Measurements from ENCODE around the gene MYO7B. TPM values are rescaled to one million over a fixed set of nuclear protein-coding genes. Genes with fewer than 3 reads are reported as not detected.

MYO7B gene
- total RNA-seq, 1 experiment from 2014 or later, result 28.0 TPM

GRCh38 chr2:127588241-127588640 lies 52.8 kb downstream of the MYO7B start:
- Histone ChIP-seq H3K4me2 (ENCODE audit: low read length) (no peak overlapping the region), H3K9me2 (replicated peaks; ENCODE audit: low read length) (no peaks in the 10 kb centered on the region), H3F3A (ENCODE audit: low read length, unreplicated experiment) (no peaks in the 10 kb centered on the region), H3K27ac (ENCODE audit: low read length) (no peak overlapping the region), H3K4me3 (ENCODE audit: low read length) (no peak overlapping the region), H3K9me3 (ENCODE audit: low read length) (no peaks in the 10 kb centered on the region), H3K36me3 (ENCODE audit: low read depth, low read length) (no peaks in the 10 kb centered on the region), H4K20me1 (ENCODE audit: low read length) (no peaks in the 10 kb centered on the region), H3K4me1 (ENCODE audit: insufficient read depth, low read length) (0 out of 2 replicates have a peak, but pooled peaks cover 8% of the 10 kb centered on the region), H3K27me3 (ENCODE audit: low read length) (no peaks in the 10 kb centered on the region), H3K9ac (ENCODE audit: low read length) (no peak overlapping the region), H3K79me2 (ENCODE audit: low read length) (no peaks in the 10 kb centered on the region), H2AFZ (ENCODE audit: low read length) (no peak overlapping the region)
- intact Hi-C loops (cut with micrococcal nuclease), result no loop called here
- no TSS peak for BruUV-seq (replicated peaks)
- DNase-seq, result no peak
- no peak for TF ChIP-seq EZH2phosphoT487 (IDR thresholded peaks at IDR 0.05; ENCODE audit: borderline replicate concordance, low read length)
- TF ChIP-seq EZH2 (IDR thresholded peaks at IDR 0.05; ENCODE audit: low read length, unreplicated experiment), result no peak
- no peak for TF ChIP-seq CTCF (conservative IDR thresholded peaks at IDR 0.05; ENCODE audit: low read depth, low read length)
- ChIA-PET CTCF (no interaction called here), POLR2A (ENCODE audit: unreplicated experiment) (no interaction called here)
- no peak for ATAC-seq

- no peak for DNase-seq
- H3K79me2 ChIP-seq (ENCODE audit: low read length), result no peaks in the 10 kb centered on the region
Measured at GRCh38 chr2:127589358-127589757, 53.9 kb downstream of the MYO7B start.

More at GRCh38 chr2:127589358-127589757, 53.9 kb downstream of the MYO7B start:
- Histone ChIP-seq H3K27ac (ENCODE audit: low read length) (no peak overlapping the region), H3K36me3 (ENCODE audit: low read depth, low read length) (no peaks in the 10 kb centered on the region), H3K9ac (ENCODE audit: low read length) (no peak overlapping the region), H3K4me3 (ENCODE audit: low read length) (no peak overlapping the region), H3K9me2 (replicated peaks; ENCODE audit: low read length) (no peaks in the 10 kb centered on the region), H3F3A (ENCODE audit: low read length, unreplicated experiment) (no peaks in the 10 kb centered on the region), H3K4me1 (ENCODE audit: insufficient read depth, low read length) (0 out of 2 replicates have a peak, but pooled peaks cover 8% of the 10 kb centered on the region), H4K20me1 (ENCODE audit: low read length) (no peaks in the 10 kb centered on the region), H2AFZ (ENCODE audit: low read length) (no peak overlapping the region), H3K4me2 (ENCODE audit: low read length) (no peak overlapping the region), H3K9me3 (ENCODE audit: low read length) (no peaks in the 10 kb centered on the region), H3K27me3 (ENCODE audit: low read length) (no peaks in the 10 kb centered on the region)
- ATAC-seq, result no peak
- BruUV-seq (replicated peaks), result no TSS peak
- intact Hi-C loops (cut with micrococcal nuclease), result no loop called here
- ChIA-PET POLR2A (ENCODE audit: unreplicated experiment) (no interaction called here), CTCF (no interaction called here)
- no peak for TF ChIP-seq EZH2 (IDR thresholded peaks at IDR 0.05; ENCODE audit: low read length, unreplicated experiment)
- TF ChIP-seq EZH2phosphoT487 (IDR thresholded peaks at IDR 0.05; ENCODE audit: borderline replicate concordance, low read length), result no peak
- TF ChIP-seq CTCF (conservative IDR thresholded peaks at IDR 0.05; ENCODE audit: low read depth, low read length), result no peak
